SU-DHL-6 (cell line): ENCODE measurements around the gene CHGA.

Experiments used
- CTCF ChIP-seq: fragments of 200-600 bp; sonication (generic); IDR thresholded peaks from one replicate; pipeline ENCODE4 v1.5.1; 2017; ENCODE audit warnings: antibody characterized with exemption, mild to moderate bottlenecking, low read length, moderate library complexity; ENCODE audit not compliant: insufficient read depth, poor library complexity, severe bottlenecking
- EZH2phosphoT487 ChIP-seq: fragments of 200-600 bp; sonication (generic), shearing (Covaris generic); conservative IDR thresholded peaks from 2 replicates; pipeline ENCODE4 v1.6.1; 2018; ENCODE audit warnings: mild to moderate bottlenecking, antibody characterized with exemption, low read length, moderate library complexity, mixed read lengths

- TF ChIP-seq CTCF (no peak), EZH2phosphoT487 (no peak)
These were observed 40.6 kb downstream of the CHGA start for GRCh38 chr14:92963301-92964123.
